Gastroesophageal sphincter (tissue), 4 donors: Measurements from ENCODE around the gene DNAJC5G. TPM values are rescaled to one million over a fixed set of nuclear protein-coding genes. Genes with fewer than 3 reads are reported as not detected.
"Not testable (repeated sequence)": the region's sequence is repeated elsewhere in the genome, so short reads cannot be mapped to it uniquely, and the experiment has no call there.

Source experiments
- ATAC-seq: fragments of 150-250 bp; one replicate; pipeline ENCODE4 v1.9.1; 2016; ENCODE audit warnings: mild to moderate bottlenecking, moderate library complexity
- H3K27ac ChIP-seq, 4 donors: fragments of 200-600 bp; sonication (generic) in 3 of 4; 1 replicate in 3 of 4; 2 replicates in 1 of 4; pipeline ENCODE4 v1.5.1; 2016 to 2019
- H3K27me3 ChIP-seq: fragments of 200-600 bp; sonication (generic); one replicate; pipeline ENCODE4 v1.5.1; 2019
- H3K36me3 ChIP-seq, 2 donors: fragments of 200-600 bp; sonication (generic); one replicate each; pipeline ENCODE4 v1.5.1; 2019; ENCODE audit warnings: control low read depth in 1 of 2
- H3K4me1 ChIP-seq, 3 donors: fragments of 200-600 bp; sonication (generic); 1 replicate in 2 of 3; 2 replicates in 1 of 3; pipeline ENCODE4 v1.5.1; 2016 to 2019; ENCODE audit warnings: control low read depth in 2 of 3
- H3K4me3 ChIP-seq, 2 donors: fragments of 200-600 bp; sonication (generic); one replicate each; pipeline ENCODE4 v1.5.1; 2019; ENCODE audit warnings: mild to moderate bottlenecking in 1 of 2, moderate library complexity in 1 of 2
- H3K9me3 ChIP-seq, 3 donors: fragments of 200-600 bp; sonication (generic); one replicate each; pipeline ENCODE4 v1.5.1; 2017 to 2019; ENCODE audit warnings: control low read depth in 2 of 3
- EP300 ChIP-seq: sonication (generic); formaldehyde crosslinking; IDR thresholded peaks from one replicate; pipeline ENCODE4 v1.6.1; 2017; ENCODE audit warnings: antibody characterized with exemption, mild to moderate bottlenecking
- POLR2A ChIP-seq, 2 donors: fragments of 450-650 bp; IDR thresholded peaks; one replicate each; pipeline ENCODE4 v1.6.1; 2017; ENCODE audit warnings: antibody characterized with exemption in 2 of 2, mild to moderate bottlenecking in 2 of 2, moderate library complexity in 1 of 2
- POLR2AphosphoS5 ChIP-seq: sonication (generic); formaldehyde crosslinking; IDR thresholded peaks from one replicate; pipeline ENCODE4 v1.6.1; 2017; ENCODE audit warnings: antibody characterized with exemption
- WGBS, 2 donors: methylation state at CpG; one replicate each; pipeline ENCODE4 v1.1.5; 2018; ENCODE audit warnings: low coverage in 1 of 2; 5-methylcytosine and 5-hydroxymethylcytosine counted together
- total RNA-seq, 4 donors: library from RNA; depleted of rRNA; stranded (reverse); fragments of >200 nt; gene quantifications; one replicate each; pipeline ENCODE4 v1.1.0, GENCODE V29; 2016
- TF ChIP-seq, protein P1 (sequence below), 4 experiments: fragments of 200-600 bp in 2 of 4; fragments of 450-650 bp in 2 of 4; sonication (generic) in 1 of 4; IDR thresholded peaks; one replicate each; pipeline ENCODE4 v1.5.1; 2017 to 2019; ENCODE audit warnings: antibody characterized with exemption in 4 of 4, mild to moderate bottlenecking in 2 of 4, moderate library complexity in 2 of 4

The DNAJC5G gene
- total RNA-seq, 4 donors from 2014 or later = not detected

GRCh38 chr2:27270670-27271069 is 4.6 kb upstream of the DNAJC5G start:
- no peak for ATAC-seq

GRCh38 chr2:27271631-27272340 is 3.4 kb upstream of the DNAJC5G start:
- no peaks in the 10 kb centered on the region for H3K4me1 ChIP-seq
- ATAC-seq = no peak
- TF ChIP-seq POLR2AphosphoS5 (no peak), POLR2A (IDR thresholded peaks at IDR 0.05) (no peak), EP300 (no peak)
- TF ChIP-seq, protein P1, sequence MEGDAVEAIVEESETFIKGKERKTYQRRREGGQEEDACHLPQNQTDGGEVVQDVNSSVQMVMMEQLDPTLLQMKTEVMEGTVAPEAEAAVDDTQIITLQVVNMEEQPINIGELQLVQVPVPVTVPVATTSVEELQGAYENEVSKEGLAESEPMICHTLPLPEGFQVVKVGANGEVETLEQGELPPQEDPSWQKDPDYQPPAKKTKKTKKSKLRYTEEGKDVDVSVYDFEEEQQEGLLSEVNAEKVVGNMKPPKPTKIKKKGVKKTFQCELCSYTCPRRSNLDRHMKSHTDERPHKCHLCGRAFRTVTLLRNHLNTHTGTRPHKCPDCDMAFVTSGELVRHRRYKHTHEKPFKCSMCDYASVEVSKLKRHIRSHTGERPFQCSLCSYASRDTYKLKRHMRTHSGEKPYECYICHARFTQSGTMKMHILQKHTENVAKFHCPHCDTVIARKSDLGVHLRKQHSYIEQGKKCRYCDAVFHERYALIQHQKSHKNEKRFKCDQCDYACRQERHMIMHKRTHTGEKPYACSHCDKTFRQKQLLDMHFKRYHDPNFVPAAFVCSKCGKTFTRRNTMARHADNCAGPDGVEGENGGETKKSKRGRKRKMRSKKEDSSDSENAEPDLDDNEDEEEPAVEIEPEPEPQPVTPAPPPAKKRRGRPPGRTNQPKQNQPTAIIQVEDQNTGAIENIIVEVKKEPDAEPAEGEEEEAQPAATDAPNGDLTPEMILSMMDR (IDR thresholded peaks at IDR 0.05) = no peak
- 46 to 57% methylated on average over 10 to 11 of the region's 11 CpGs for WGBS, 2 donors
- no peaks in the 10 kb centered on the region for H3K36me3 ChIP-seq
- H3K27me3 ChIP-seq = peaks cover 81% of the 10 kb centered on the region
- no peaks in the 10 kb centered on the region for H3K9me3 ChIP-seq
- H3K27ac ChIP-seq = no peak overlapping the region
- H3K4me3 ChIP-seq = no peak overlapping the region

More at GRCh38 chr2:27270670-27271069, 4.6 kb upstream of the DNAJC5G start:
- H3K27me3 ChIP-seq = peaks cover 83% of the 10 kb centered on the region
- H3K36me3 ChIP-seq = no peaks in the 10 kb centered on the region
- WGBS, 2 donors = 58 to 100% methylated on average over 1 to 2 of the region's 2 CpGs
- no peak overlapping the region for H3K4me3 ChIP-seq
- no peaks in the 10 kb centered on the region for H3K4me1 ChIP-seq
- TF ChIP-seq POLR2AphosphoS5 = no peak
- no peak for TF ChIP-seq POLR2A (IDR thresholded peaks at IDR 0.05)
- TF ChIP-seq, protein P1 (IDR thresholded peaks at IDR 0.05) = no peak
- TF ChIP-seq EP300 = no peak
- no peaks in the 10 kb centered on the region for H3K9me3 ChIP-seq
- no peak overlapping the region for H3K27ac ChIP-seq

- not testable (repeated sequence) for H3K27ac ChIP-seq, H3K4me3 ChIP-seq, H3K4me1 ChIP-seq, H3K9me3 ChIP-seq, ATAC-seq, H3K36me3 ChIP-seq
- 67 to 74% methylated on average over 6 of the region's 15 CpGs for WGBS, 2 donors
- H3K27me3 ChIP-seq = peaks cover 81% of the 10 kb centered on the region
Observed at GRCh38 chr2:27272537-27273522, 2.4 kb upstream of the DNAJC5G start.

DNA sequence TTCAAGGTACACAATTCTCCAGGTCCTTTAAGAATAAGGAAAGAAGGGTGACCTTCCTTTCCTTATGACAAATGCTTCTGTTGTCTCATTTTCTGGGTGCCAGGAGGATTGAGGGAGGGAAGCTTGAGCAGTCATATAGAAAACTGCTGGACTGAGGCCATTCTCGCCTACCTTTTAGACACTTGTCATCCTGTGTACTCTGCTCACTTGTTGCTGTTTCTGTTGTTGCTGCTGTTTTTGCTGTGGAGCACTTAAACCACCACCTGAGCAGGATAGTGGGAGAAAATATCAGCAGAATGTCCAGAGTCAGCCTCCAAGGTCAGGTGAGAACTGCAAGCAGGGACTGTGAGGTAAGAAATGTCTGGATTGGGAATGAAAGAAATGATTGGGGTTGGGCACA is 2.8 kb downstream of the DNAJC5G start:
- H3K27me3 ChIP-seq = peaks cover 62% of the 10 kb centered on the region
- H3K4me1 ChIP-seq = peaks cover 0 to 6% (median 0%) of the 10 kb centered on the region in 3 donors
- no peak overlapping the region for H3K27ac ChIP-seq
- TF ChIP-seq, protein P1 (IDR thresholded peaks at IDR 0.05) = no peak
- TF ChIP-seq POLR2A (IDR thresholded peaks at IDR 0.05) (no peak), EP300 (no peak)
- H3K9me3 ChIP-seq = no peaks in the 10 kb centered on the region
- WGBS, 2 donors = 40% methylated on average over 1 of the region's 1 CpG; no CpG with 5 or more reads in 1 of the 2 donors
- H3K36me3 ChIP-seq = no peaks in the 10 kb centered on the region
- ATAC-seq = no peak
- H3K4me3 ChIP-seq = no peak overlapping the region

DNA sequence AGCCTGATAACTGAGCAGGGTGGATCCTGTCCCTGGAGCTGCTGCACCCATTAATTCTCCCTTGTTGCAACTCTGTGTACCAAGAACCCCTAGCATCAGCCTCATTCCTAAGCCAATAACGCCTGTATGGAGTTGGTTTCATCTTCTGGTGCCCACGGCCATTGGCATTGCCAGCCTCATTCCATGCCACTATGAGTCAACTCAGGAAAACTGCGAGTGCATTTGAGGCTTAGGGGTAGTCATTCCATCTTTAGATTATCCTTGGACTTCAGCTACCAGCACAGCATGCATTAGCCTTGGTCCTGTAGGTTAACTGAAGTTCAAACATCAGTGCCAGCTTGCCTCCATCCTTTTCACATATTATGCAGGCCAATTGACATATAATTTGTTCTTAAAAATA is 5.6 kb downstream of the DNAJC5G start:
- H3K27ac ChIP-seq = no peak overlapping the region
- TF ChIP-seq POLR2A (IDR thresholded peaks at IDR 0.05) (no peak), POLR2AphosphoS5 (no peak), EP300 (no peak)
- TF ChIP-seq, protein P1 (IDR thresholded peaks at IDR 0.05) = no peak

More for the DNA sequence above, 5.6 kb downstream of the DNAJC5G start:
- ATAC-seq = no peak
- H3K9me3 ChIP-seq = no peaks in the 10 kb centered on the region
- 65% methylated on average over 2 of the region's 3 CpGs; no CpG with 5 or more reads in 1 of the 2 donors for WGBS, 2 donors
- H3K4me1 ChIP-seq = peaks cover 0 to 6% (median 0%) of the 10 kb centered on the region in 3 donors
- H3K27me3 ChIP-seq = peaks cover 53% of the 10 kb centered on the region
- no peak overlapping the region for H3K4me3 ChIP-seq
- no peaks in the 10 kb centered on the region for H3K36me3 ChIP-seq
